Mammary epithelial cell (primary cell): ENCODE measurements around the gene C10orf143.

Experiments used
- EZH2 ChIP-seq: IDR thresholded peaks from 2 replicates; pipeline ENCODE4 v1.6.1; 2012; ENCODE audit warnings: low read length, inconsistent platforms, borderline replicate concordance
- TF ChIP-seq, protein P1 (sequence below), 2 donors: IDR thresholded peaks in 1 of 2; conservative IDR thresholded peaks in 1 of 2; 2 replicates each; pipeline ENCODE4 v1.5.1; 2011 to 2012; ENCODE audit warnings: inconsistent platforms in 2 of 2, low read length in 2 of 2, mild to moderate bottlenecking in 2 of 2, control low read depth in 1 of 2, low read depth in 1 of 2; ENCODE audit not compliant: insufficient read depth in 1 of 2; ENCODE audit errors: extremely low read depth in 1 of 2

- TF ChIP-seq EZH2, result no peak
- TF ChIP-seq, protein P1, sequence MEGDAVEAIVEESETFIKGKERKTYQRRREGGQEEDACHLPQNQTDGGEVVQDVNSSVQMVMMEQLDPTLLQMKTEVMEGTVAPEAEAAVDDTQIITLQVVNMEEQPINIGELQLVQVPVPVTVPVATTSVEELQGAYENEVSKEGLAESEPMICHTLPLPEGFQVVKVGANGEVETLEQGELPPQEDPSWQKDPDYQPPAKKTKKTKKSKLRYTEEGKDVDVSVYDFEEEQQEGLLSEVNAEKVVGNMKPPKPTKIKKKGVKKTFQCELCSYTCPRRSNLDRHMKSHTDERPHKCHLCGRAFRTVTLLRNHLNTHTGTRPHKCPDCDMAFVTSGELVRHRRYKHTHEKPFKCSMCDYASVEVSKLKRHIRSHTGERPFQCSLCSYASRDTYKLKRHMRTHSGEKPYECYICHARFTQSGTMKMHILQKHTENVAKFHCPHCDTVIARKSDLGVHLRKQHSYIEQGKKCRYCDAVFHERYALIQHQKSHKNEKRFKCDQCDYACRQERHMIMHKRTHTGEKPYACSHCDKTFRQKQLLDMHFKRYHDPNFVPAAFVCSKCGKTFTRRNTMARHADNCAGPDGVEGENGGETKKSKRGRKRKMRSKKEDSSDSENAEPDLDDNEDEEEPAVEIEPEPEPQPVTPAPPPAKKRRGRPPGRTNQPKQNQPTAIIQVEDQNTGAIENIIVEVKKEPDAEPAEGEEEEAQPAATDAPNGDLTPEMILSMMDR (conservative IDR thresholded peaks at IDR 0.05 in 1 of 2, IDR thresholded peaks at IDR 0.05 in 1 of 2; ENCODE audit: extremely low read depth in 1 of 2, insufficient read depth in 1 of 2, low read depth in 1 of 2, low read length in 2 of 2), result no peak
These were observed 652 bp upstream of the C10orf143 start for GRCh38 chr10:130111113-130111851.
